ENCODE measurements around the gene ANKS3.
A peak's percentile ranks its signal among the peaks of the same experiment; 100 is the strongest.

Gene ANKS3

GRCh38 chr16:4775005-4775404 is 40.9 kb upstream of the ANKS3 start:
- DNase-seq (ENCODE audit: low read depth), result no peak
- H3K4me3 ChIP-seq (ENCODE audit: low read length), result no peak overlapping the region
- TF ChIP-seq CTCF (IDR thresholded peaks at IDR 0.05; ENCODE audit: insufficient read depth, low read depth, low read length, missing control alignments), result no peak

GRCh38 chr16:4772351-4772750 is 38.3 kb upstream of the ANKS3 start:
- no peak for DNase-seq (ENCODE audit: low read depth)
- no peak overlapping the region for H3K4me3 ChIP-seq (ENCODE audit: low read length)
- TF ChIP-seq CTCF (IDR thresholded peaks at IDR 0.05; ENCODE audit: insufficient read depth, low read depth, low read length, missing control alignments), result no peak

GRCh38 chr16:4771646-4772045 is 37.6 kb upstream of the ANKS3 start:
- DNase-seq (ENCODE audit: low read depth), result no peak
- no peak for TF ChIP-seq CTCF (IDR thresholded peaks at IDR 0.05; ENCODE audit: insufficient read depth, low read depth, low read length, missing control alignments)
- H3K4me3 ChIP-seq (ENCODE audit: low read length), result no peak overlapping the region

GRCh38 chr16:4769306-4769638 is 35.2 kb upstream of the ANKS3 start:
- no peak for TF ChIP-seq CTCF (IDR thresholded peaks at IDR 0.05; ENCODE audit: insufficient read depth, low read depth, low read length, missing control alignments)
- H3K4me3 ChIP-seq (ENCODE audit: low read length), result peak overlapping the region; percentile 86
- DNase-seq (ENCODE audit: low read depth), result no peak

GRCh38 chr16:4768549-4769305 is 34.7 kb upstream of the ANKS3 start:
- H3K4me3 ChIP-seq (ENCODE audit: low read length), result peak overlapping the region; percentile 86
- TF ChIP-seq CTCF (IDR thresholded peaks at IDR 0.05; ENCODE audit: insufficient read depth, low read depth, low read length, missing control alignments), result no peak
- peak; percentile 98 for DNase-seq (ENCODE audit: low read depth)

- no peak for TF ChIP-seq CTCF (IDR thresholded peaks at IDR 0.05; ENCODE audit: insufficient read depth, low read depth, low read length, missing control alignments)
- peak; percentile 79 for DNase-seq (ENCODE audit: low read depth)
- peak overlapping the region; percentile 86 for H3K4me3 ChIP-seq (ENCODE audit: low read length)
Observed at GRCh38 chr16:4767872-4768548, 33.9 kb upstream of the ANKS3 start.
